ENCODE data around the gene CDC40. TPM values are rescaled to one million over a fixed set of nuclear protein-coding genes. Genes with fewer than 3 reads are reported as not detected.
"Not testable (repeated sequence)": the region's sequence is repeated elsewhere in the genome, so short reads cannot be mapped to it uniquely, and the experiment has no call there.

The CDC40 gene
- polyA plus RNA-seq, 12 donors = 14.3 to 48.7 (median 17.5) TPM; not detected in 1

GRCh38 chr6:110266996-110267395, 86.8 kb downstream of the CDC40 start:
- DNase-seq = peak; percentile 15

DNA sequence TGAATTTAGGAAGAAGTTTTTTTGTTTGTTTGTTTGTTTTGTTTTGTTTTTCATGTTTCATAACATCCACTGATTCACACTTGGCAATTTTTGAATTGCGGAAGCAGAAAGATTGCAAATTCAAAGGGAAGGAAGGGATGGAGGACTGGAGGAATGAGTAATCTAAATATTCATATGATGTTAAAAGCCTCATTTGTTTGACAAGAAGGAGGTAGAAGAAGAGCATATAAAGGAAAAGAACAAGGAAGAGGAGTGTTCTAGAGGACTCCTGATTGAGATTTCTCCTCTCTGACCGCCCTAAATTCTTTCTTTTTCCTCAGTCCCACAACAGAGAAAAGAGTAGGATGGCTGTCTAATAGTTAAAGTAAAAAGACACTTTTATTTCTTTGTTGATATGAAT, 89.4 kb downstream of the CDC40 start:
- no peak for DNase-seq

GRCh38 chr6:110270165-110270564, 89.9 kb downstream of the CDC40 start:
- no peak for DNase-seq

DNA sequence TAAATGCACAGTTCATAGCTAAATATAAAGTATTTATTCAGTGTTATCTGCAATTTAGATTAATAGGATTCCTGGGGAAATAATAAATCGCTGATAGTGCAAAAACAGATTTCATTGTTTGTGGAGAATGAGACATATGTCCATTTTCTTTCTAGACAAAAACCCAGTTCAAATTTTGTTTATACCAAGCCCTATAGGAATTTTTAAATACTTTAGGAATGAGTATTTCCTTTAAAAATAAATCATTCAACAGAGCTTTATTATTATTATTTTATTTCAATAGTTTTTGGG, 91.5 kb downstream of the CDC40 start:
- DNase-seq = no peak

- DNase-seq = not testable (repeated sequence)
Measured at GRCh38 chr6:110272781-110273180, 92.6 kb downstream of the CDC40 start.

DNA sequence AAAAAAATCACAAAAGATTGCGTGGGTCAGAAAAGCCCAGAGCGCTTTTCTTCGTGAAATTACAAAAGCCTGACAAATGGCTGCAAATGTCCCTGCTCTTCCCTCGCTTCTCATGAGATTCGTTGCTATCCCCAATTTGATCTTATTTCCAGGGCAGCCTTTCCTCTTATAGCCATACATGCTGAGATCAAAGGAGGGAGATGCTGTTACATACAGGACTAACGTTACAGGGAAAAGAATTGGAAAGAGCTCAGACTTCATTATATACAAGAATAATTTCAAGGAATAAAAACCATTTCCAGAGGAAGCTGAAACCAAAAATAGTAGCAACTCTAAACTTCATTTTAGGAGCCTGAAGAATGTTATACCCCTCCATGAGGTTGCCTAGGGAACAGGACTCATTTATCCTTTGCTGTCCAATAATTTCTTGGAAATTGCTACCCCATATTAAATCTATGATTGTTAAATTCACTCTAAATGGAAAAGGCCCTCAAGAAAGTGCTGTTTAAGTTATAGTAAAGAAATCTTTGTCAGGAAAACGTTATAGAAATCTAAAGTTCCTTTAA, 97.0 kb downstream of the CDC40 start:
- DNase-seq = peak; percentile 16

Other genes with a start within 250 kb of the CDC40 start
- not detected for gene GPR6, start 202.1 kb upstream of the CDC40 start, polyA plus RNA-seq (ENCODE audit: insufficient read length in 12 of 12)
- 10 to 100 TPM in 8 of 12 donors, 1 to 10 TPM in 3, not detected in 1; 6.5 to 16.2 (median 11.7) TPM for gene WASF1, start 757 bp upstream of the CDC40 start, polyA plus RNA-seq (ENCODE audit: insufficient read length in 12 of 12)
- under 1 TPM in 10 of 12 donors, not detected in 2; 0.50 to 0.99 (median 0.71) TPM for gene METTL24, start 177.9 kb downstream of the CDC40 start, polyA plus RNA-seq (ENCODE audit: insufficient read length in 12 of 12)
- 1 to 10 TPM in 4 of 12 donors, under 1 TPM in 5, not detected in 3; 0.08 to 1.5 (median 0.78) TPM for gene DDO, start 235.1 kb downstream of the CDC40 start, polyA plus RNA-seq (ENCODE audit: insufficient read length in 12 of 12)

All from muscle of arm (tissue), 12 donors.